A673 (cell line): Measurements from ENCODE around the gene TDG. TPM values are rescaled to one million over a fixed set of nuclear protein-coding genes. Genes with fewer than 3 reads are reported as not detected.
A peak's percentile ranks its signal among the peaks of the same experiment; 100 is the strongest.

ENCODE experiments used
- Bru-seq: library from RNA; stranded (reverse); fragments of 400-500 nt; gene quantifications from one replicate; lab custom pipeline; 2021; lab: Mats Ljungman, UMichigan
- BruChase-seq, 2 experiments: library from RNA; stranded (reverse); fragments of 400-500 nt; gene quantifications; one replicate each; lab custom pipeline; 2021; lab: Mats Ljungman, UMichigan
- BruUV-seq: library from RNA; stranded (reverse); fragments of 400-500 nt; replicated peaks from 2 replicates; lab custom pipeline; 2021; lab: Mats Ljungman, UMichigan
- CTCF ChIA-PET: fragments of 300-600 bp; sonication (Branson Sonifier 250); formaldehyde crosslinking; loops from one replicate; lab custom pipeline; 2022; ENCODE audit warnings: antibody characterized with exemption; lab: Charles Lee
- POLR2A ChIA-PET: fragments of 300-600 bp; sonication (Branson Sonifier 250); formaldehyde crosslinking; loops from one replicate; lab custom pipeline; 2022; ENCODE audit warnings: antibody characterized with exemption; ENCODE audit not compliant: low non-redundant PET; lab: Charles Lee
- DNase-seq: peaks from one replicate; pipeline ENCODE4 v3.0.0-alpha.2; 2015; ENCODE audit warnings: low spot score
- H3K27ac ChIP-seq: fragments of 200-600 bp; sonication (generic); 2 replicates; pipeline ENCODE4 v1.5.1; 2016; ENCODE audit warnings: mixed run types, low read depth, mild to moderate bottlenecking, mixed read lengths, antibody characterized with exemption, low read length; ENCODE audit not compliant: poor library complexity, severe bottlenecking
- H3K27me3 ChIP-seq: fragments of 200-600 bp; sonication (generic); replicated peaks from 2 replicates; pipeline ENCODE4 v1.6.1; 2017; ENCODE audit warnings: mixed run types, low read depth, mild to moderate bottlenecking, mixed read lengths, antibody characterized with exemption, low read length; ENCODE audit not compliant: insufficient read depth, poor library complexity
- H3K36me3 ChIP-seq: fragments of 200-600 bp; sonication (generic); 2 replicates; pipeline ENCODE4 v1.6.1; 2016; ENCODE audit warnings: mixed run types, mild to moderate bottlenecking, mixed read lengths, antibody characterized with exemption, low read length; ENCODE audit not compliant: insufficient read depth, poor library complexity, severe bottlenecking
- H3K4me1 ChIP-seq: fragments of 200-600 bp; sonication (generic); 2 replicates; pipeline ENCODE4 v1.6.1; 2017; ENCODE audit warnings: mixed run types, mild to moderate bottlenecking, mixed read lengths, antibody characterized with exemption, low read length; ENCODE audit not compliant: insufficient read depth, poor library complexity, severe bottlenecking
- H3K4me3 ChIP-seq: fragments of 200-600 bp; sonication (generic); 2 replicates; pipeline ENCODE4 v1.5.1; 2016; ENCODE audit warnings: low read depth, mixed run types, mild to moderate bottlenecking, mixed read lengths, low read length; ENCODE audit not compliant: poor library complexity, severe bottlenecking
- H3K9me3 ChIP-seq: fragments of 200-600 bp; sonication (generic); 2 replicates; pipeline ENCODE4 v1.6.1; 2016; ENCODE audit warnings: mixed run types, low read depth, mild to moderate bottlenecking, mixed read lengths, antibody characterized with exemption, low read length; ENCODE audit not compliant: poor library complexity, severe bottlenecking
- EZH2 ChIP-seq: fragments of 200-600 bp; sonication (generic); IDR thresholded peaks from 2 replicates; pipeline ENCODE4 v1.6.1; 2017; ENCODE audit warnings: borderline replicate concordance, low read depth, mild to moderate bottlenecking, mixed read lengths, antibody characterized with exemption, low read length; ENCODE audit not compliant: poor library complexity, severe bottlenecking
- intact Hi-C: fragments of 100-400 bp; cut with micrococcal nuclease; formaldehyde crosslinking; loops from one replicate; pipeline ENCODE4 v1.10.0; 2022; ENCODE audit not compliant: unreplicated experiment
- long read RNA-seq: library from polyadenylated mRNA; stranded (forward); transcript quantifications from one replicate; pipeline ENCODE4 v2.0.0, GENCODE V29; 2022
- total RNA-seq: library from RNA; stranded (reverse); gene quantifications from 2 replicates; pipeline ENCODE4 v1.2.3, GENCODE V29; 2021
- TF ChIP-seq, protein P1 (sequence below): fragments of 300-800, 200-600 bp; sonication (generic); conservative IDR thresholded peaks from 2 replicates; pipeline ENCODE4 v1.5.1; 2017; ENCODE audit warnings: low read depth, mild to moderate bottlenecking, antibody characterized with exemption, low read length, moderate library complexity, mixed read lengths

TDG gene
- total RNA-seq (54.1 and 59.4 TPM in 2 replicates), Bru-seq, nascent RNA (percentile 95 among the genes with signal in this experiment), BruChase-seq, experiment 1, labeled RNA remaining after a 2-hour chase (percentile 96 among the genes with signal in this experiment), BruChase-seq, experiment 2, labeled RNA remaining after a 6-hour chase (percentile 94 among the genes with signal in this experiment)
- long read RNA-seq, transcript TDG-202 (10 exons, 3,251 nt), result major isoform, 163 of 199 reads
- long read RNA-seq, transcript TDG-209 (9 exons, 1,387 nt), result minor isoform, 7 of 199 reads
- long read RNA-seq, partial matches to known transcripts, result 1 of 199 reads
- long read RNA-seq, other reads (novel, unspliced or antisense), result 27 of 199 reads

- POLR2A ChIA-PET, result interaction anchor here (0.6 to 1.1 kb wide), 4 partner anchors 9 to 172 kb away, joined by 3 to 9 read pairs (median 4); partner anchors contain the start of genes HSP90B1 and NFYB
- Histone ChIP-seq H3K9me3 (no peaks in the 10 kb centered on the region), H3K36me3 (peaks cover 5% of the 10 kb centered on the region), H3K27ac (peak within 1 kb of the TSS; percentile 86), H3K27me3 (no peaks in the 10 kb centered on the region), H3K4me1 (peaks cover 9% of the 10 kb centered on the region), H3K4me3 (peak within 1 kb of the TSS; percentile 61)
- intact Hi-C loops, result loop anchor here (1.0 kb wide), 1 partner anchor 9 kb away; a partner anchor contains a TSS
- DNase-seq, result peak; percentile 99
- no peak for TF ChIP-seq EZH2
- TF ChIP-seq, protein P1, sequence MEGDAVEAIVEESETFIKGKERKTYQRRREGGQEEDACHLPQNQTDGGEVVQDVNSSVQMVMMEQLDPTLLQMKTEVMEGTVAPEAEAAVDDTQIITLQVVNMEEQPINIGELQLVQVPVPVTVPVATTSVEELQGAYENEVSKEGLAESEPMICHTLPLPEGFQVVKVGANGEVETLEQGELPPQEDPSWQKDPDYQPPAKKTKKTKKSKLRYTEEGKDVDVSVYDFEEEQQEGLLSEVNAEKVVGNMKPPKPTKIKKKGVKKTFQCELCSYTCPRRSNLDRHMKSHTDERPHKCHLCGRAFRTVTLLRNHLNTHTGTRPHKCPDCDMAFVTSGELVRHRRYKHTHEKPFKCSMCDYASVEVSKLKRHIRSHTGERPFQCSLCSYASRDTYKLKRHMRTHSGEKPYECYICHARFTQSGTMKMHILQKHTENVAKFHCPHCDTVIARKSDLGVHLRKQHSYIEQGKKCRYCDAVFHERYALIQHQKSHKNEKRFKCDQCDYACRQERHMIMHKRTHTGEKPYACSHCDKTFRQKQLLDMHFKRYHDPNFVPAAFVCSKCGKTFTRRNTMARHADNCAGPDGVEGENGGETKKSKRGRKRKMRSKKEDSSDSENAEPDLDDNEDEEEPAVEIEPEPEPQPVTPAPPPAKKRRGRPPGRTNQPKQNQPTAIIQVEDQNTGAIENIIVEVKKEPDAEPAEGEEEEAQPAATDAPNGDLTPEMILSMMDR, result no peak; the same call in 1 of the 2 replicates
- no TSS peak for BruUV-seq
- CTCF ChIA-PET, result interaction anchor here (1.5 to 1.6 kb wide), 2 partner anchors 9 to 144 kb away, joined by 4 to 8 read pairs; a partner anchor contains a TSS
Measured at GRCh38 chr12:103965590-103966504, at the start of gene TDG. TDG (plus strand) TSS chr12:103965872; CDS start chr12:103966038, 166 bp downstream.

DNA sequence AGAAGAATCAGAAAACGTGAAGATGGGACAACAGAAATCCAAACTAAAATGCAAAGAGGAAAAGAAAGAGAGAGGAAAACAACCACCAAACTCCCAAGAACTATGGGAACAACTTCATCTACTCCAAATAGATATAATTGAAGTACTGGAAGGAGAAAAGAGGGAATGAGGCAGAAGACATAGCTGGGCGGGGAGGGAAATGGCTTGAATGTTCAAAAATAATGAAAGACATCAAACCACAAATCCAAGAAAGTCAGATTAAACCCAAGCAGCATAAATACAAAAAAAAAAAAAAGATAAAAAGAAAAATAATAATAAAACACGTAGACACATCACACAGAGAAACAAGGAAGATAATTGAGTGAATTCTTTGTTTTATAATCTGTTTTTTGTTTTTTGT is 47.8 kb upstream of the TDG start:
- DNase-seq, result no peak
- CTCF ChIA-PET, result no interaction called here
- intact Hi-C loops, result no loop called here
- POLR2A ChIA-PET, result no interaction called here
- Histone ChIP-seq H3K27me3 (no peaks in the 10 kb centered on the region), H3K27ac (no peak overlapping the region), H3K4me3 (no peak overlapping the region), H3K4me1 (no peaks in the 10 kb centered on the region), H3K36me3 (no peaks in the 10 kb centered on the region), H3K9me3 (peaks cover 5% of the 10 kb centered on the region)
- BruUV-seq, result no TSS peak
- TF ChIP-seq EZH2, result no peak
- TF ChIP-seq, protein P1, result no peak
